HG03378 (cell line): ENCODE measurements around the gene CDH23.

Experiments used
- ATAC-seq: cut with Tn5 transposase; IDR thresholded peaks from one replicate; pipeline ENCODE4 v1.9.1; 2021; ENCODE audit warnings: mild to moderate bottlenecking, moderate library complexity; ENCODE audit not compliant: unreplicated experiment

The CDH23 gene

GRCh38 chr10:71695502-71696476 is 299.1 kb downstream of the CDH23 start:
- no peak for ATAC-seq

GRCh38 chr10:71696628-71697326 is 300.1 kb downstream of the CDH23 start:
- ATAC-seq = no peak

- no peak for ATAC-seq
Measured at GRCh38 chr10:71697938-71698709, 301.4 kb downstream of the CDH23 start.

GRCh38 chr10:71698737-71699136 is 302.0 kb downstream of the CDH23 start:
- ATAC-seq = no peak

GRCh38 chr10:71700731-71701368 is 304.1 kb downstream of the CDH23 start:
- ATAC-seq = no peak

- no peak for ATAC-seq
Measured at GRCh38 chr10:71701496-71702132, 304.9 kb downstream of the CDH23 start.

- no peak for ATAC-seq
Measured at GRCh38 chr10:71703577-71703976, 306.9 kb downstream of the CDH23 start.

- ATAC-seq = no peak
Measured at GRCh38 chr10:71704816-71705215, 308.1 kb downstream of the CDH23 start.

- no peak for ATAC-seq
Measured at GRCh38 chr10:71705582-71705981, 308.9 kb downstream of the CDH23 start.

- no peak for ATAC-seq
Measured at GRCh38 chr10:71706216-71707121, 309.7 kb downstream of the CDH23 start.

GRCh38 chr10:71707240-71707789 is 310.6 kb downstream of the CDH23 start:
- no peak for ATAC-seq

- no peak for ATAC-seq
Measured at GRCh38 chr10:71708301-71708703, 311.6 kb downstream of the CDH23 start.

GRCh38 chr10:71708897-71709882 is 312.5 kb downstream of the CDH23 start:
- ATAC-seq = no peak

- no peak for ATAC-seq
Measured at GRCh38 chr10:71710519-71710918, 313.8 kb downstream of the CDH23 start.

GRCh38 chr10:71711052-71711623 is 314.4 kb downstream of the CDH23 start:
- ATAC-seq = no peak

GRCh38 chr10:71712170-71712569 is 315.4 kb downstream of the CDH23 start:
- no peak for ATAC-seq

GRCh38 chr10:71712572-71713134 is 315.9 kb downstream of the CDH23 start:
- no peak for ATAC-seq
